ENCODE measurements around the gene ETS2.

The ETS2 gene

DNA sequence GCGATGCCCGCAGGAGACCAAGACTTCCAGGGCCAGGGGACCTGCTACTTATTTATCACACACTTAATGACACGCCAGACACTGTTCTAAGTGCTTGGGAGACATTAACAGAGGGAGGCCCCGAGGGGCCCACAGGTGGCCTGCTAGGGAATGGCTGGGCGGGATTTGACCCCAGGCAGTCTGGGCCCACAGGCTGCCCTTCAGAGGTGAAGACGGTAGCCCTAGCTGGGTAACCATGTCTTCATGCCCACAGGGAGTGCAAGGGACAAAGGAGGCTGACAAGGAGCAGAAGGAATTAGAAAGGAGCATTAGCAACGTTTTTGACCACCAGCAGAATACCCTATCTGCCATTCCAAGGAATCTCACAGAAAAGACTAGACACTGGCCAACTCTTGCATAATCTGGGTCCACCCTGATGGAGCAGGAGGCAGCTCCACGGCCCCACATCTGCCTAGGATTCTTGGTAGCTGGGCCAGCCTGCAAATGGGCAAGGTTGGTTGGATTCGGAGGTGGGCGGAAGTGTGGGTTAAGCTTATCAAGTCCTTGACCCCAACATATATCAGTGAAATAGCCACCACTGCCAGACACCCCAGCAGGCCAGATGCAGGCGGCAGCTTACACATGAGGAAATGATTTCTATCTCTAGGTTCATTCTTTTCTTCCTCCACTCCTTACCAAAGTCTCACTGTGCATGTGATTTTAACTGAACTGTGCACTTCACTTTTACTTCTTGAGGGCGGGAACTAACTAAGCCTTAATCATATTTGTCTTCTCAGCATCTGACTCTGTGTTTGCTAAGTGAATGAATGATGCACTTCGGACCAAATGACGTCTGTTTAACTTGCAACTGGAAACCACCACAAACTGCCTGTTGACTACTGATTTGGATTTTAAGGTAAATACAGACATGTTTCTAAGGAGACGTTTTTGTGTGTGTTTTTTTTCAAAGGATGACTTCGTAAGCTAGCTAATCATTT is 3.4 kb upstream of the ETS2 start:
- DNase-seq: no peak

DNA sequence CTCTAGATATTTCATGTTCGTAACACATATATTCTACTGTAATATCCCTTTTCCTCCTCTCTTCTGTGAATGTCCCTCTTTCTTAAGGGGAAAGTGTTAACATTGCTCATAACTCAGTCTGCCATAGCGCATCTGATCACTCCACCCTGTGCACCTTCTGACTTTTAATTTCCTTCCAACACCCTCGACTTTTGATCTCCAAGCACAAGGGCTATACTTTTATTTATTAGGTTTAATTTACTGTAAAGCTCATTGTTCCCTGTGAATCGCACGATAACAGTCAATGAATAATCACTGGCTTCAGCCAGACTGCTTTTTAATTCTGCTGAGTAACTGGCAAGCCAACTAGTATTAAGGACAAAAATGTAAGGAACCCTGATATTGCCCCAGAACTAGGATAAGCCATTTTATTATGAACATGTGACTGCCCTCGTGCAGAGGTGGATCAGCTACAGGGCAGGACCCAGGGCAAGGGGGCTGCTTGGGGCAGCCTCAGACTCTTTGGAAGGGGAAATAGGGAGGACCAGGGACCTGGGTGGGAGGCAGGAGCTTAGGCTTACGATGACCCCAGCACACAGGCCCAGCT is 2.6 kb upstream of the ETS2 start:
- no peak for DNase-seq

DNA sequence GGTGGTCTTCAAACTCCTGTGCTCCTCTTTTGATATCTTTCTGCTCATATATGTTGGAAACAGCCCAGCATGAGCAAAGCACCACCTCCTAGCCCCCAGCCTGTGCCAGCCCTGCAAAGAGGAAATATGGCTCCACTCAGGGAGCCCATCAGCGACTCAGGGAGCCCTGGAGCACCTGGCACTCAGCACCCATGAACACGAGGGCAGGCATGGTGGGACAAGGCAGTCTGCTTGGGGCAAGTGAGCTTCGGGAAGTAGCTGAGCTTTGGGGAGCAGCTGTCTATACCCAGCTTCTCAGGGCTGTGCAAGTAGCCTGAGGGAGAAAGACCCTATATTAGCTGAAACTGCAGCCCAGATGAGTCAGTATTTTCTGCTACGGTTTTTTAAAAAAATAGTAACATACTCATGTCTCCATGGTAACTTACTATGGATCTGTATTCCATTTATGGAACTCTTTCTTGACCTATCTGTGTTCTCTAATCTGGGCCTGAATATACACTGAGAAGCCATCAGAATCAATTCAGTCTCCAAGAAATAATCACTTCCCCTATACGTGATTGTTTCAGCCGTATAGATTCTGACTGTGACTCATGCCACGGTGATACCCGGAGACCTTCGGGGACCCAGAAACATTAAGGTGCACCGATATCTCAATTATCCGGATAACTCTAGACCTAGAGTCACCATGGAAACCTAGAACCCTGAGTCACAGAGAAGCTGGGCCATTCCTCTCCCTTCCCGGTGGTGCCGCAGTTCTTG is 1.5 kb upstream of the ETS2 start:
- no peak for DNase-seq

DNA sequence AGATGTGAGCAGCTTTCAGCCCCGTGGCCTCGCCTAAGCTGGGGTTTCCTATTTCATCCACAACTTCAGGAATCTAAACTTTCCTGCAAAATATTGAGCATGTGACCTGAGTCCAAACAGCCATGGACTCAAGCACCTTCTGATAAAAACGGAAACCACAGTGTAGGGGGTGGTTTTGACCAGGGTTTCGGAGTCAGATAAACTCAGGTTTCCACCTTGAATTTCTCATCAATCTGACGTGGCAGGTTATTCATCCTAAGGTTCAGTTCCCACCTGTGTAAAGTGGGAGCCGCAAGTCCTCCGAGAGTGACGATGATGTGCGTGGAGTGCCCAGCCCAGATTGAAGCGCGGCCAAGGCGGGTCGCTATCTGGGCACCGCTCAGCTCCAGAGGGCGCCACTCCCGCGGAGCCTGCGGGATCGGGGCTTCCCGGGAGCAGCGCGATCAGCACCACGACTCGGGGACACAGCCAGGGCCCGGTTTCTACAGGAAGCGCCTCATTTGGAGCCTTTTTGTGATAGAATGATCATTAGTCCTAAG is 871 bp upstream of the ETS2 start:
- DNase-seq: no peak

DNA sequence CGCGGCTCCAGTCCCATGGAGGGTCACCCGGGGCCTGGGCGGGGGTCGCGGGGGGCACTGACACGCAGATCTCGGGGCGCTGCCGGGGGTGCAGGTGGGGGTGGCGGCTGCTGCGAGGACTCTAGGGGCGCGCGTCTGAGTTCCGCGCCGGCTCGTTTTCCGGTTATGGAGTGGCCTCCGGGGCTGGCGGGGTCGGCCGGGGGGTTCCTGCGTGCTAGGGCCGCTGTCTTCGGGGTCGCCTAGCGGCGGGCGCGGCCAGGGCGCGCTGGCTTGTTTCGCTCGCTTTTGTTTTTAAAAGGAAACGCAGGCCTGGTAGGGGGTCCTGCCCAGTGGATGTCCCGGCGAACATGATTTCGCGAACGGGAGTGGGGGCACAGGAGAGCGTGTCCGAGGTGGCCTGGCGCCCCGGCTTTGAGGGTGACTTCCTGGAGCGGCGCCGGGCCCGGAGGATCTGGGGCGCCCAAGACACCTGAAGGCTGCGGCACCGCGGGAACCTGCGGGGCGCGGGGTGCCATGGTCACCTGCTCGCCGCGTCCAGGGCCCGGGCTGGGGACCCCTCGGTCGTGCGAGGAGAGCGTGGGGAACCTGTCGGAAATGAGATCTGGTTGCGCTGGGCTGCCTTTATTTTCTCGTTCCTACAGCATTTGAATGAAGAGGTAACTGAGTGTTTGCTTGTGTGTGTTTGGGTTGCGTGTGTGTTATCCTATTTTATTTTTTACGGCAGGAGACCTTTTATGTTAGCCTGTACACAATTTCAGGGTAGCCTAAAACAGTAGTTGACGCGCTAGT is 618 bp downstream of the ETS2 start:
- no peak for DNase-seq

DNA sequence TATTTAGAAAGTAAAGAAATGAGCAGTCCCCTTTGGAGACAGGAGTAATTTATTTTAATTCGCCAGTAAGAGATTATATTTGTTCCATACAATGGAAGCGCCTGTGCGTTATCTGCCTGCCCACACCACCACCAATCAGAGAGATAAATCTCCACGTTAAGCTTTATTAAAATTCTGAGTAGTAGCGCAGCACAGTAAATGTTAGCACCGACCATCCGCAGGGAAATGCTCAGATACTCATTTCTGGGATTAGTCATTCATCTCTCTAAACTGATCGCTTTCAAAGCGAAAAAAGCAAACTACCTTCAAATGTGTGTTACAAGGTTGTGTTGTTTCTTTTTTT is 1.2 kb downstream of the ETS2 start:
- no peak for DNase-seq

DNA sequence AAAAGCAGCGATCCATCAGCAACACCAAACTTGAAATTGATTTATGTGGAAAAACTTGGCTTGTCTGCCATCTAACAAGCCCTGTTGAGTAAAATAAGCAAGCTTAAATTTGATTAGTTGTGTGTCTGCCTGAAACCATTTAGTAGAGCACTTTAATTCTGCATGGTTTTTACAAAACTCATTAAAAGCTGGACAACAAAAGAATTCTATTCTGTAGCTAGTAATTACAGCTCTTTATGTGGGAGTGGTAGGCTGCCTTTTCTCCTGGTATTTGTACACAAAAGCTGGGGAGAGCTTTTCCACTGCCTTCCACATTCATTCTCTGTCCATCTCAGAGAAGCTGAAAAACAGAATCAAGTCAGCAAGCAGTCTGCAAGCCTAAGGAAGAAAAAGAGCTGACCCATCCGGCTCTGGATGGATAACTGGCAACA is 1.7 kb downstream of the ETS2 start:
- DNase-seq: no peak

DNA sequence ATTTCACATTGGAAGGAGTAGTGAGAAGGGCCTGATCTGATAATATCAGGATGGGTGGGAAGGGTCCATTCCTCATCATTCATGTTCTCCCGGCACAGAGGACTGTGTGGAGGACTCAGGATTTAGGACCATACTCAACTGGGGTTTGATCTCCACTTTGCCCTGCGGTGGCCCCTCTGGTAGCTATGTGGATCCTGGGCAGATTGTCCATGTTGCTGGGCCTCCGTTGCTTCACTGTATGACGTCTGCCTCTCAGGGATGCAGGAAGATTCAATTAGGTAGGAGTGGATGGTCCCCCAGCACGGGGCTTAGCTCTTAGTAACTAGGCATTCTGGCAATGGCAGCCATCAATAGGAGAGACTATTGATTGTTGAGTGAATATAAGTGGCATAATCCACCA is 2.3 kb downstream of the ETS2 start:
- no peak for DNase-seq

DNA sequence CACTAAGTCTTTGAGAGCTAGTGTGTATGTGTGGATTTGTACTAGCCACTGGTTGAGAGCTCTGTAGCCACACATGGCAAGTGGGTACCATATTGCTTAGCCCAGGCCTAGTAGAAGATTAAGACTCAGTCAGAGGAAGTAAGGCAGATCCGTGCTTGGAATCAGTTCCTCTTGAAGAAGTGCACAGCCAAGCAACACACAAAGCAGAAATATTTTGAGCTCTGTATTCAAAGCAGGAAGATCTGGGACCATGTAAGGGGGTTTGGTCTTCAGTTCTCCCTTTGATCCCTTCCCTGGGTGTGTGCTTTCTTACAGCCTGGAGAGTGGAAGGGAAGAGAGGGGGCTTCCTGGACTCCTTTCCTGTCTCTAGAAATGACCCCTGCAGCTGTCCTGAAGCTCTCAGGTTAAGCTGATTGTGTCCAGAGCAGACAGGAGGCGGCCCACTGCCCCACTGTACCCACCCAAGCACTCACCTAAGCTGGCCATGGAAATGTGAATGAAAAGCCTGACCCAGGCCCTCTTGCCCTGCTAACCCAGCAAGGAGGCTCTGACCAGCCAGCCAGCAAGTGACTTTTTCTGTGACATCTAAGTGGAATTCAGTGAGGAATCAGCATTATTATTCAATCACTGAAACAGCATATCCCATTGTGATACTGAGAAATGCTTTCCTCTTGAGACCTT is 3.6 kb downstream of the ETS2 start:
- DNase-seq: no peak

DNA sequence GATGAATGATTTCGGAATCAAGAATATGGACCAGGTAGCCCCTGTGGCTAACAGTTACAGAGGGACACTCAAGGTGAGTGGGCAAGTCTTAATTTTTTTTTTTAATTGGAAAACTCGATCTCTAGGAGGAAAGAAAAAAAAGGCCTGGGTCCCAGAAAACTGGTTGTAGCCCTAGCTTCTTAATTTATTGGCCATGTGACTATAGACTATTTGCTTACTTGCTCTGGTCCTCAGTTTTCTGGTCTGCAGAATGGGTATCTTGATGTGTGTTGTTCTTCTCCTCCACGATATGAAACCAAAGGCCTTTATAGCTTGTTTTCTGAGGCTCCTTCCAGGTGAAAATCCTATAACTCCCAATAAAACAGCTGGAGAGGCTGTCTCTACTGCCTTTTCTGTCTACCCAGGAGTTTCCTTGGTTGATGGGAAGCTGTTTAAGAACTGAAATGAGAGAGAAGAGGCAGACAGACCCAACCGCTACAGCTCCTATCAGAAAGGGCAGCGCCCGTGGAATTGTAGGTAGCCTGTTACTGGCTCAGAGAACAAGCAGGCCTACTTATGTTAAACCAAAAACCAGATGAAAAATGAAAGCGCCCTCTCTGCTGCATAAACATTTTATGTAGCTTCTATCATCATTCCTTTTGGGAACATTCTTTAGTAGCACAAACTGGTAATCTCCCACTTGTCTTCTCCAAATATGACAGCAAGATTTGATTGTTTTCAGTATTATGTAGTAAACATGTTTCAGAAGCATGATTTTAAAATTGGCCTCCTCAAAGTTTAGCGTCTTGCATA is 4.5 kb downstream of the ETS2 start:
- DNase-seq: no peak

DNA sequence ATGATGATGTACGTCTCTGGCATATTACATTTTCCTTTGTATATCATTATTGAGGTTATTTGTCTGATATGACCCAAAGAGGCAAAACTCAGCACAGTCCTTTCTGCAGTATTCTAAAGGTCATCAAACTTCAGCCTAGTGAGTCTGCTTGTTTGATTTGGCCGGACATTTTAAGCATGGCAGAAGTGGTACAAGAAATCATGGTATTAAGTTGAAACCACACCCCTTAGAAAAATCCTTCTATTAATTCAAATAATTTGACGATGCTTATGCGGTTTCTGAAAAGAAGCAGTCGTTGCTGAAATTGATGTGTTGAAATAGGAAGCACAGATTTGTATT is 5.1 kb downstream of the ETS2 start:
- DNase-seq: no peak

DNA sequence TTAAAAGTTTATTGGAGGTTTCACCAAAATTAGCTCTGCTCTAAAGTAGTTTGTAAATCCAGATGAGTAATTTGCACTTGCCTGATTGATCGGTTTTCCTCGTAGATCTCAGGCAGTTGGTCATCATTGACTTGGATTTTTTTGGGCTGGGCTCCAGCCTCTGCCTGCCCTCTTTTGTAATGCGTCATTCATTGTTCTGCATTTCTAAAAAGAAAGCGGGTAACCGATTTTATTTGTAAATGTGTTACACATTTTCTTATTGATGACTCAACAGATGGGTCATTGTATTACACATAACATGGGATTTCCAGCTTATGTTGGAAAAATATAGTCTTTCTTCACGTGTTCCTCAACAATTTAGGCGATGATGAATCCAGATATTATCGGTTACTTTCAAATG is 5.5 kb downstream of the ETS2 start:
- no peak for DNase-seq

DNA sequence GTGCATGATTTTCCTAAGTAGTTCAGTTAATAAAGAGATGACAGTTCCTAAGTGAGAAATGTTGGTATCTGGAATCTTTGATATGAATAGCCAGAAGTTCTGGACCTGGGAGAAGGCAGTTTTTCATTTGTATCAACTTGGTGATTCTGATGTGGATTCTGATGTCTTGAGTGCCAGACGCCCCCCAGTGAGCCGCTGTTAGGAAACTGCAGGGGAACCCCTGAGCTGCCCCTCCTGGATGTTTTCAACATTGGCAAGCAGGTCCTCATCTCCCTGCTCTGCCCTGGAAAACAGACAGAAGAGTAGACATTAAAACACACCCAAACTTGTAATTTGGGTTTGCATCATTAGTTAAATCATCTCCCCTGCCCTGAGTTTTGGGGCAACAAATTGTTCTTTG is 7.4 kb downstream of the ETS2 start:
- DNase-seq: no peak

DNA sequence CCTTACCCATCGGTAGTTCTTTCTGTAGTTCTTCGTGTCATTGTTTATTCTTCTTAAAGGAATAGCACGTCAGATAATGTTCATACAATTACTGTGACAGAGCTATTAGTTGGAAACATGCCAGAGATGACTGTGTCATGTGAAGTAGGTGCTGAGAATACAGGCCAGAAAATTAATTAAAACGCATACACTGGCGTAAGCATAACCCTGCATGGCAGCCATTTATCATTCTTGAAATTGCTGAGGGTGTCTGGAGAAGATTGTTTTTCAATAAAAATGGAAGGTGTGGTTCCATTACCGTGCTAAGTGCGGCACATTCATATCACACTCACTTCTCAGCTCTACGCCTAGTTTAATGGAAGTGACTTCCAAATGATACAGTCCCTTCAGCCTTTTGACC is 7.8 kb downstream of the ETS2 start:
- no peak for DNase-seq

DNA sequence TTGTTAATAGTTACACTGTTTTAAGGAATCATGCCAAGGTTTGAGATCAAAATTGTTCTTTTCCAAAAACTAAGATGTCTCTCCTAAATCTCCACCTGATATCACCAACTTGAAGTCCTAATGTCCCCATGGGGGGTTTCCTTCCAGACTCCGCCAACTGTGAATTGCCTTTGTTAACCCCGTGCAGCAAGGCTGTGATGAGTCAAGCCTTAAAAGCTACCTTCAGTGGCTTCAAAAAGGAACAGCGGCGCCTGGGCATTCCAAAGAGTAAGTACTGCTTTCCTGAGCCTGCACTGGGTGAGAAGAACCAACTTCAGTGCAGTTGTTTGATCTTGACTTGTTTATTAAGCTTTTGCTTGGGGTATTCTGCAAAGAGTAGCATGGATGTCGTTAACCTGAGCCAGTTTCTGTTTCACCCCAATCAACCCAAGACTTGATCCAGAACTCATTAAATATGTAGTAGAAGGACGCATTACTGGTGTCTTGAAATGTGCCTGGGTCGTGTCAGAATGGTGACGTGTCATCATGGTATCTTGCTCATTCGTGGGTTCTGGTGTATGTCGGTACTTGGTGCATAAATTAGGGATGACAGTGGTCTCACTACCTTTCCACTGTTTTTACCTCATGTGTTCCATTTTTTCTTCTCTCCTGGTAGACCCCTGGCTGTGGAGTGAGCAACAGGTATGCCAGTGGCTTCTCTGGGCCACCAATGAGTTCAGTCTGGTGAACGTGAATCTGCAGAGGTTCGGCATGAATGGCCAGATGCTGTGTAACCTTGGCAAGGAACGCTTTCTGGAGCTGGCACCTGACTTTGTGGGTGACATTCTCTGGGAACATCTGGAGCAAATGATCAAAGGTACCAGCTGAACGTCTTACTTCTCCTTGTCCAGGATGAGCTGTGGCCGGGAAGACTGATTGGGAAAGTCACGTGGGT is 8.7 kb downstream of the ETS2 start:
- DNase-seq: no peak

DNA sequence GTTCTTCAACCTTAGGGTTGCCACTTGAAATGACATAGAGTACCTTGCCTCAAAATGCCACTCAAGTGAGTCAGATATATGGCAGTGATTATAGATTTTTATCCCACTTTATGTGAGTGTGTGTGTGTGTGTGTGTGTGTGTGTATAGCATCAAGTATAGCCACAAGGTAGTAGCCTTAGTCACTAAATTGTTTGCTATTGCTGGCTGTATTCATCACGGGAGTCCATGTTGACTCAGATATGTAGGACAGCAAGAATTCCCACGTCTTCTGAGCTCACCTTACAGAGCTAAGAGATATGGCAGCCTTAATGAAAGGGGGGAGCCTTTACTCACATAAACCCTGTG is 9.3 kb downstream of the ETS2 start:
- DNase-seq: no peak

DNA sequence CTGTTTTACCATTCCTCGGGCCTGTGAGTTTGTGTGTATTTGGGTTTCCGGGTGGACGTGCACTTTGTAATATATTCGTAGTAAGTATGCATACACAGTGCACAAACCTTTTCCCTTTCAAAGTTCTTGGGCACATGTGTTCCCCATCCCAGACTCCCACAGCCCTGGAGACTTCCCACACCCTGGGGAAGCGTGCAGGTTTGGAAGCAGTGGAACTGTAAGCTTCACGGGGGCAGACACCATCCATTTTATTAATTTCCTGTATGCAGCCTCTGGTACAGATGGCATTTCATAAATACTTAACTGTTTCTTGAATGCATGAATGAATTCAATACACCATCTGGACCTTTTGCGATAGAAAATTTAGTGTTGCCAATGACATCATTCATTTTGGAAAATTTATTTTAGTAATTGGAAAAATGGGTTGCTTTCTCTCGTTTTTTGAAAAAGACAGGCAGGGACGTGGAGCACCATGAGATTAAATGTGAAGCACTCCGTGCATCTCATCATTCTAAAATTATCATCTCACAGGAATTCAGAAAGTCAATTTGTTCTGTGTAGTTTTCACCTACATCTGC is 10.8 kb downstream of the ETS2 start:
- no peak for DNase-seq

DNA sequence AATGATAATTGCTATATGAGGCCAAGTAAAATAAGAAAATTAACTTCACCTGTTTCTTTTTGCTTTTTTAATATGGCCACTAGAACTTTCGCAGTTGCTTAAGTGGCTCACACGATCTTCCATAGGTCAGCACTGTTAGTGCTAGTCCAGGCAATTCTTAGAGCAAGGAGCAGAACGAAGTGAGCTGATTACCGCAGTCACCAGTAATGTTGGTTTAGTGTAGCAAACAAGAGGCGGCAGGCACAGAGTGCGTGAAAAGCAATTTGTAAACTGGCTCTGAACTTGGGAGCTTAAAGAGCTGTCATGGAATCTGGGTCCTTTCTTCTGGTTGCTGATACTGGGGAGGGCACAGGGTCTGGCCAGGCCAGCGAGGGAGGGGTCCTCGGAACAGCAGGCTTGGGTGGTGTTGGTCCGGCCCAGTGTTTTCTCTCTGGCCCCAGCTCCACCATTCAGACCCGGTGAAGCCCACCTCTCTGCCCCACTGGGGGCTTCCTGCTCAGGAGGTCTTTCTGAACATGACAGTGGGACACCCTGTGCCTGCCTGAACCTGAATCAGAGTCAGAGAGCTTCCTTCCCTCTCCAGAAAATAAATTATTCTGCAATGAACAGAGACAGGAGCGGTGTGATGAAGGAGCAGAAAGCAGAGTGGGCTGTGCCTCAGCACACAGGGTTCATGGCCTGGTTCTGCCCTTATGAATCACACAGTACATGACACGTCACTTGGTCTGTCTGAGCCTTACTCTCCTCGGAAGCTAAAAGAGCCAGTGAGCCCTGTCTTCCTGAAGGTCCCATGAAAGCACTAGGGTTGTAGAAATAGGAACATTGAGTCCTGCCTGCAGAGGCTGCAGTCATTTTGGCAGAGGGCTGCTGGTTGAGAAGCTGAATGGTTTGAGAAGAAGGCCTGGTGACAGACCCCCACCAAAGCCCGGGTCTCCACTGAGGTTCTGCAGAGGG is 11.9 kb downstream of the ETS2 start:
- DNase-seq: no peak

DNA sequence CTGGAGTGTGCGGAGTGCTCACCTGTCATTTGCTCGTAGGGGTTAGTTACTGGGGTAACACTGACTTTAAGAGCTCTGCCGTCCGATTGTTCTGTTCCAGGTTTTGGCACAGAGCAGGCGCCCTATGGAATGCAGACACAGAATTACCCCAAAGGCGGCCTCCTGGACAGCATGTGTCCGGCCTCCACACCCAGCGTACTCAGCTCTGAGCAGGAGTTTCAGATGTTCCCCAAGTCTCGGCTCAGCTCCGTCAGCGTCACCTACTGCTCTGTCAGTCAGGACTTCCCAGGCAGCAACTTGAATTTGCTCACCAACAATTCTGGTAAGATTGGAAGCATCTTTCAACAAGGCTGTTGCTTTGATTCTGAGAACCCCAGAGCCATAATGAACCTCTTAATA is 12.6 kb downstream of the ETS2 start:
- no peak for DNase-seq

Measured in SIG-M5 (cell line).